GM18505 (cell line): Measurements from ENCODE around the gene TRIM43B.
"Not testable (repeated sequence)": the region's sequence is repeated elsewhere in the genome, so short reads cannot be mapped to it uniquely, and the experiment has no call there.

Experiments used
- ATAC-seq: cut with Tn5 transposase; IDR thresholded peaks from one replicate; pipeline ENCODE4 v1.9.1; 2021; ENCODE audit not compliant: unreplicated experiment
- POLR2A ChIP-seq: IDR thresholded peaks from 4 replicates; pipeline ENCODE4 v1.6.1; 2011; ENCODE audit warnings: borderline replicate concordance; ENCODE audit not compliant: insufficient read depth, insufficient read length; ENCODE audit errors: extremely low read depth

Gene TRIM43B

DNA sequence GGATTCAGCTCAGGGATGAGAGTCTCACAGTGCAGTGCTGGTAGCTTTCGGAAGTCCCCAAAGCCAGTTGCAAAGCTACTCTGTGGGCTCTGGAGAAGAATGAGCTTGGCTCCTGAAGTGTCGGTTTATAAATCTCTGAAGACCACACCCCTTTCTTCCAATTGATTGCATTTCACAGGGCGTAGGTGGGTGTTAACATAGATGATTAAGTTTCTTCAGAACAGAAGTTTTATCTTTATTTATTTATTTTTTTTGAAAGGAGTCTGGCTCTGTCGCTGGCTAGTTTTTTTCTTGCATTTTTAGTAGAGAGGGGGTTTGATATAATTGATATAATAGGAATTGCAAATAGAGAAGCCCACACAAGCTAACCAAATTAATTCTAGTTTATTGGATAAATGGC, at the start of gene TRIM43B:
Gene TRIM43B (minus strand): TSS at position 101 of the 400 bp plus-strand sequence. CDS start 2,040 bp downstream, outside the sequence.
- not testable (repeated sequence) for ATAC-seq

DNA sequence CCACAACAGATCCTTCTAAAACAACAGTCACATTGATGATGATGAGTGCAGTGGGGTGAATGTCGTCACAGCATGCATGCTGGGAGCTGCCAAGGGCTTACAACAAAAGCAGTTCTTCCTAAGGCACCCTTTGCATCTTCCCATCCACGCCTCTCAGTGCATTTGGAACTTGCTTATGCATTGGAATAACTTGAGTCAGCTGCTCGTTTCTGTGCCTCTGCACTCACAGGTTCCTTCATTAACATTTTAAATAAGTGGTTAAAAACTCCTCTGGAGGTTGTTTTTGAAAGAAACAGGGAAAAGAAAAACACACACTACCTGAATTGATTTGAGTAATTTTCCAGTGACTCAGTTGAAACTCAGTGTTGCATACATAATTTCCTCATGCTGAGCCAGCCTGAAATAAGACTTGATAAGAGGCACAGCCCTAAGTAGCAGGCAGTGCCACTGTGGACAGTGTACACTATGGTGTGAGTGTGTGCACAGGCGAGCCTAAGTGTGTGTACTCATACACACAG, 46.8 kb upstream of the TRIM43B start:
- ATAC-seq: no peak
- TF ChIP-seq POLR2A: no peak

DNA sequence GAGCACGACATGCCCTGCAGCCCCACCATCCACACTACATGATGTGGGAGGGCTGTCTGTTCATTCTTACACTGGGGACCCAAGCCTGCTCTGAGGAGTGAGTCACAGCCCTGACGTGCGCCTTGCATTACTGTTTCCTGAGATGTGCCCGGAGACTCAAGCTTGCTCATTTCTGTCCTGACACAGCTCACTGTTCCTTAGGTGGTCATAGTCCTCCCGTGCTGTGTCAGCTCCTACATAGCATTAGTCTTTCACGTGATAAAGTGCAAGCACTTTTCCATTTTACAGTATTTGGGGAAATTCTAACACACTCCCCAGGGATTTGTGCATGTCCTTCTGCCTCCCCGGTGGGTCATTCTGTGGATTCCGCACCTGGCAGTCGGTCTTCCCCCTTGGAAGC, 46.2 kb upstream of the TRIM43B start:
- peak; percentile 54 for TF ChIP-seq POLR2A
- peak; percentile 56 for ATAC-seq

DNA sequence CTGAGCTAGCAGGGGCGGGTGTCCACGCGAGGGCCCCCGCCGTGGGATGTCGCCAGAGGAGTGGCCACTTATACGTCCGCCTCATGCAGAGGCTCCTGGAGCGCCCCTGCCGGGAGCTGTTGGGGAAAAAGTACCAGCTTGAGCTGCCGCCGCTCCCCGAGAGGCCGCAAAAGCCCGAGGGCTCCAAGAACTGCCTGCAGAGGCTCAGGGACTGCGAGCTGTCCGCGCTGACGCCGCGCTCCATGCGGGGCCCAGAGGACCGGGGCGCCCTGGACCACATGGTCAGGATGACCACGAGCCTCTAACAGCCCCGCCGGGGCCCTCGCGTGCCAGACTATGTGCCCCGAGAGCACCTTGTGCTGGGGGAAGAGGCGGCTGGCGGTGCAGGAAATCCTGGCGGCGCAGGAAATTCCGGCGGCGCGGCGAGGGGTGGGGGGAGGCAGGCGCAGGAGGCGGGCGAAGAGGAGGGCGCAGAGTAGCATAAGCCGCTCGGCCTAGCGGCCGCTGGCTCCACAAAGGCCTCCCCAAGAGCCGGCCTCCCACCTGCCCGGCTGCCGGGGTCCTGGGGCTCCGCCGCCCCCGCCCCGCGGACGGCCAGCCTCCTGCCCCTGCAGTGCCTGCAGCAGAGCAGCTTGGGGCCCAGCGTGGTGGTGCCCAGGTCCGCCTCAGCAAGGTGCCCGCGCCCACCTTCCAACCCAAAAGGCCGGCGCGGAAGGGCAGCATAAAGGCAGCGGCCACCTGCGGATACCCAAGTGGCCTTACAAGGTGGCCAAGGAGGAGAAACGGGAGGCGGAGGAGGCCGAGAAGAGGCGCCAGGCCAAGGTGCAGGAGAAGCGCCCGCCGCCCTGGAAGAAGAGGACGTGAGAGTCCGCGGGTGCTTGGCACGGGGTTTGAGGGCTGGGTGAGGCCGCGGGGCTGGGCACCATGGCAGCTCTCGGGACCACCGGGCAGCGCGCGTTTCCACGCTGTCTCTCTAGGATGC, 42.1 kb upstream of the TRIM43B start:
- peak; percentile 65 for ATAC-seq
- peak; percentile 83 for TF ChIP-seq POLR2A

GRCh38 chr2:95525294-95526035, 40.9 kb upstream of the TRIM43B start:
- no peak for TF ChIP-seq POLR2A
- no peak for ATAC-seq

GRCh38 chr2:95524195-95524594, 39.6 kb upstream of the TRIM43B start:
- no peak for ATAC-seq
- no peak for TF ChIP-seq POLR2A

DNA sequence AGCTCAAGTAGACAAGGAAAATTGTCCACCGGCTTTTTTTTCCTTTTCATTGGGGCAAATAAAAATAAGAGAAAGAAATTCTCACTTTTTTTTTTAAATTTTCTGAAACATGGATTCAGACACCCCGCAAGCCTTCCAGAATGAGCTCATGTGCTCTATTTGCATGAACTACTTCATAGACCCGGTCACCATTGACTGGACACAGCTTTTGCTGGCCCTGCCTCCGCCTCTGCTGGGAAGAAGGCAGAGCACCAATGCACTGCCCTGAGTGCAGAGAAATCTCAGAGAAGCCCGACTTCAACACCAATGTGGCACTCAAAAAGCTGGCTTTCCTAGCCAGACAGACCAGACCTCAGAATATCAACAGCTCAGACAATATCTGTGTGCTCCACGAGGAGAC, 30.2 kb upstream of the TRIM43B start:
- ATAC-seq: no peak
- TF ChIP-seq POLR2A: no peak

- not testable (repeated sequence) for ATAC-seq
Observed at GRCh38 chr2:95514226-95514625, 29.7 kb upstream of the TRIM43B start.

DNA sequence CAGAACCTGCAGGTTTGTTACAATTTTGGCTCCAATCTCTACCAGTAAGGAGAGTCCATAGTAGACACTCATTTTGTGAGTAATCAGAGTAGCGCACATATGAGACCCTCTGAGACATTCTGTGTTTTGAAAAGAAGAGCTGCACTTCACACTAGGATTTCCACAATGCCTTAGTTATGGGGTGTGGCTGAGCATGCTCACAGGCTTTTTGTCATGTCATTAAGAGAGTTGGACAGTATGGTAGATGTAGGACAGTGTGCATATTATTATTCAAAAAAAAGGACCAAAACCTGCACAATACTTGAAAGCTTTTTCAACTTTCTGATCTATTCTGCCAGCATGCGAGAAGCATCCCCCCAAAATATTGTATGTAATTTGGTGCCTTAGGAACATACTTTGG, 24.9 kb upstream of the TRIM43B start:
- no peak for ATAC-seq
- TF ChIP-seq POLR2A: no peak

DNA sequence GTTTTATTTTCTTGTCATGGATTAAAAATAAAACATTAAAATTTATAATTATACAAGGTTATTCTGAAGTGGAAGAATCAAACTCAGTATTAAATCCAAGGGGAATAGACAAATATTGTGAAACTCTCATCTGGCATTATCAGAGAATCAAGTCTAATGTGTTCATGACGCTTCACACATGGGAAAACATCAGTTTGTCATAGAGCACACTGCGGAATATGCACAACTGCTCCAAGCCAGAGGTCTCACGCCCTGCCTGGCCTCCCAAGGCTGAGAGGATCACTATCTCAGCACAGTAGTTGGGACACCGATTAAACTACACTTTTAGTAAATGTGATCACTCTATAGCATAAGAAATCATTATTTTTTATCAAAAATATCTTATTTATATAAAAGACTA, 20.7 kb upstream of the TRIM43B start:
- ATAC-seq: no peak
- no peak for TF ChIP-seq POLR2A

GRCh38 chr2:95500854-95501253, 16.3 kb upstream of the TRIM43B start:
- TF ChIP-seq POLR2A: no peak
- no peak for ATAC-seq

DNA sequence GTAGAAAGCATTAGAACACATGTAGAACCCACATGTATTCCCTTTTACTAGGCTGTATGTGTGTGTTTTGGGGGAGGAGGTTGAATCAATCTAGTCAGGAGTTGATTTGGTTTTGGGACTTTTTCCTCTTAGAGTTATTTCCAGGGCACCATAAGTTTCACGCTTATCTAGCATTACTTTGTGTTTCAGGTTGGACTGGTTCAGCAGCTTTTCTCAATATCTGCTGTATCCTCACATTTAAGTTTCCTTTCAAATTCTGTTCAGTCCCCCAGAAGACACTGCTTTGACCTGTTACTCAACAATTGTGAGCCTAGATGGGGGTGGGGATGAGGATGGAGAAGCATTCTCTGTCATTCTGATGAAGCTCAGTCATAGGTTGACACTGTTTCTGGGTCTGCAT, 7.5 kb upstream of the TRIM43B start:
- not testable (repeated sequence) for ATAC-seq

DNA sequence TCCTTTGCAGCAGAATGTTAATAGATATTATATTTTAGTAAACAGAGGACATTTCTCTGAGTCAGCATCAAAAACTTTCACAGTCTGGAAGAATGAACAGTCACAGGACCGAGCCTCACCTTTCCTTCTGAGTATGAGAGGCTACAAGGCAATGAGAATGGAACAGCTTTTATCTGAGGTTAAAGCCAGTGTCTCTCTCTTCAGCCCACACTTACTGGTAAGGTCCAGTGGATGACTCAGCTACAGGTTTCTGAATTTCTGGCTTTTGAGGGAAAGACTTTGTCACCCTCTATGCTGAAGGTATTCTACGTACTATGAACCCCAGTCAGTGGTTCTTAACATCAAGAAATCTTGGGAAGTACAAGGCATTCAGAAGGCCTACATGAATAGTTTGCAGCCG, 9.5 kb downstream of the TRIM43B start:
- ATAC-seq: not testable (repeated sequence)

DNA sequence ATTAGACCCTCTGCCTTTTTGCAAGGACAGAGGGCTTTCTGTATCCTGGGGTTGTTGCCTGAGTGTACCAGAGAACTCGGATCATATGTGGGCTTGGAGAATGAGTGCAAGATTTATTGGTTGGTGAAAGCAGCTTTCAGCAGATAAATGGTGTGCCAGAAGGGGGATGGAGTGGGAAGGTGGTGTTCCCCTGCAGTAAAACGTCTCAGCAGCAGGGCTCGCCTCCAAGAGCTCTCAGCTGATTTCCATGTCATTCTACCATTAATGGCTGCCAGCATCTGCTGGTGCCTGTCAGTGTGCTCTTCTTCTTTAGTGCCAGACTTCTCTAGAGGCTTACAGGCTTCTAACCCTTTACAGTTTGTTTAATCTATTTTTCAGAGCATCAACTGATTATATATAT, 16.6 kb downstream of the TRIM43B start:
- ATAC-seq: not testable (repeated sequence)

- ATAC-seq: not testable (repeated sequence)
Observed at GRCh38 chr2:95466572-95466971, 18.0 kb downstream of the TRIM43B start.

DNA sequence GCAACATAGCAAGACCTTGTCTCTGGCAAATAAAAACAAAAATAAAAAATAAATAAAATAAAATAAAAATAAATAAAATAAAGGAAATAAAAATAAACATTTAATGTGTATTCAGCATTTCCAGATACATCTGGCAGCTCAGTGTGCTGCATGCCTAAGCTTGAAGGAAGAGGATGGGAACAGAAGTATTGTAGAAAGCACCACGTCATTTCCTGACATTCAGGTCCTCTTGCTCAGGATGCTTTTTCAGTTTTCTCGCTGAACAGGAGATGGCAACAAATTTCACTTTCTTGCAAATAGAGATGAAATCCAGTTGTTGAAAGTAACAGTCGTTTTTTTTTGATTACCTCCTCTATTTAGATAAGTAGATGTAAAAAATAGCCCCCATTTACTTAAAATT, 21.3 kb downstream of the TRIM43B start:
- not testable (repeated sequence) for ATAC-seq

DNA sequence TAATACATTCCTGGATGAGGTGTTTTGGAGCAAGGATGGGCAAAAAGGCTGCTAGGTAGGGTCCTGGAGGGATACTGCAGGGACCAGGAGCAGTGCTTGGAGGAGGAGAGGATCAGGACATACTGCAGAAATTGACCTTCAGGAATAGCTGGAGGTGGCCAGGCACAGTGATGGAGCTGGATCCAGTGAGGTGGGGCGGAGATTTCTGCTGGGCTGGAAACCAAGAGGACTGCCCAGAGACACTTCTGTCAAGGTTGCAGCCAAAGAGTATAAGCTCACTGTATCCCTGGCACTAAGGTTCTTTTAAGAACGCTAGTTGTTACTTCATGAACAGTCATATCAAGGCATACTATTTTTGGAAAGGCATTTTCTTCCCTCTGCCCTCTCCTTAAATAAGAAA, 39.2 kb downstream of the TRIM43B start:
- ATAC-seq: not testable (repeated sequence)

DNA sequence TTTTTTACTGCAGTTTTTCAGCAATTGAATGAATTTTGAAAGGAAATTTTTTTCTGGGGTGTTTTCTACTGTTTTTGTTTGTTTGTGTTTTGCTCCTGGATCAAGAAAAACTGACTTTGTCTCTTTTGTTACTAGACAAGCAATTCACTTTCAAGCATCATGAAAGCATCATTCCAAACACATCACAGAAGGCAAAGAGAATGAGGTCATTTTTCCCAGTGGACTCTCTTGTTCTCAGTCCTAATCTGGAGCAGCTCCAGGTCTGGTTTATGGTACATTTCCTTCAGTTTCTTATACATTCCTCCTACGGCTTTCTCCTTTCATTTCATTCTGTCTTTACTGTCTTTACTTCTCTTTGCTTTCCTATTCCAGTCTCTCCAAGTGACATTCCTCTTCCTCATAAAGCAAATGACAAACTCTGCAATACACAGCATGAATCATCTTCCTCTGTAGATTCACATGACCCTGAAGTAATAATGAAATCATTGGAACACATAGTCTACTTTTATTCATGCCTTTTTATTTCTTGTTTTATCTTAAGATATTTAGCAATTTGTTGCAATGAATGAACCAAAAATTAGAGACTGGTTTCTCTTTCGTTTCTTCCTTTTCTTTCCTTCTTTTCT, 42.0 kb downstream of the TRIM43B start:
- ATAC-seq: not testable (repeated sequence)

DNA sequence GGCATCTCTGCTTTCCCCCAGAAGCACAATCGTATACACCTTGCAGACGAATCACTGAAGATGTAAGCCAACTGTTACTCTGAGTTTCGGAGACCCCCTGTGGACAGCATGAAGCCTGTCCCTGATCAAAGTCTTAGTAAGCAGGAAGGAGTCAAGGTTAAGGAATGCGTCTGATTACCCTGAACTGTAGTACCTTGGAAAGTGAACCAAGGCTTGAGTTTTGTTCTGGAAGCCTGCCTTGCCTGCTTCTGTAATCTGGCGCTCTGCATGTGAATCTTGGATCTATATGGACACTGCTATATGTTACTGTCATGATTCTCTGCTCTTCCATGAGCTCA, 48.7 kb downstream of the TRIM43B start:
- ATAC-seq: not testable (repeated sequence)
